ENCODE measurements around the gene MRM2.

The MRM2 gene

GRCh38 chr7:2242541-2243429 lies 780 bp upstream of the MRM2 start:
- DNase-seq (ENCODE audit: low read depth) = no peak
- peak overlapping the region; percentile 55 for H3K4me3 ChIP-seq (ENCODE audit: control insufficient read depth, low read depth, low read length)
- TF ChIP-seq CTCF (IDR thresholded peaks at IDR 0.05; ENCODE audit: control insufficient read depth, insufficient read depth, low read depth, low read length, missing control alignments) = peak; percentile 20

- DNase-seq (ENCODE audit: low read depth) = no peak
- no peak overlapping the region for H3K4me3 ChIP-seq (ENCODE audit: control insufficient read depth, low read depth, low read length)
- no peak for TF ChIP-seq CTCF (IDR thresholded peaks at IDR 0.05; ENCODE audit: control insufficient read depth, insufficient read depth, low read depth, low read length, missing control alignments)
Observed at GRCh38 chr7:2239242-2239641, 2.8 kb downstream of the MRM2 start.

- no peak overlapping the region for H3K4me3 ChIP-seq (ENCODE audit: control insufficient read depth, low read depth, low read length)
- no peak for DNase-seq (ENCODE audit: low read depth)
- TF ChIP-seq CTCF (IDR thresholded peaks at IDR 0.05; ENCODE audit: control insufficient read depth, insufficient read depth, low read depth, low read length, missing control alignments) = no peak
Observed at GRCh38 chr7:2237109-2237602, 4.8 kb downstream of the MRM2 start.

- DNase-seq (ENCODE audit: low read depth) = no peak
- TF ChIP-seq CTCF (IDR thresholded peaks at IDR 0.05; ENCODE audit: control insufficient read depth, insufficient read depth, low read depth, low read length, missing control alignments) = no peak
- H3K4me3 ChIP-seq (ENCODE audit: control insufficient read depth, low read depth, low read length) = no peak overlapping the region
Observed at GRCh38 chr7:2233926-2234325, 8.1 kb downstream of the MRM2 start.

- H3K4me3 ChIP-seq (ENCODE audit: control insufficient read depth, low read depth, low read length) = peak within 1 kb of the TSS; percentile 76
- peak; percentile 44 for DNase-seq (ENCODE audit: low read depth)
- no peak for TF ChIP-seq CTCF (IDR thresholded peaks at IDR 0.05; ENCODE audit: control insufficient read depth, insufficient read depth, low read depth, low read length, missing control alignments)
Observed at GRCh38 chr7:2232766-2233520, 9.1 kb downstream of the MRM2 start, which contains the start of gene MAD1L1. Gene MAD1L1 (minus strand): TSS chr7:2232945. CDS start chr7:2230133, 2,812 bp downstream.

GRCh38 chr7:2231992-2232765 lies 9.8 kb downstream of the MRM2 start:
- TF ChIP-seq CTCF (IDR thresholded peaks at IDR 0.05; ENCODE audit: control insufficient read depth, insufficient read depth, low read depth, low read length, missing control alignments) = no peak
- peak overlapping the region; percentile 76 for H3K4me3 ChIP-seq (ENCODE audit: control insufficient read depth, low read depth, low read length)
- DNase-seq (ENCODE audit: low read depth) = no peak

Data from AG09309 (cell line).